ENCODE results near the gene MNDA.

- TF ChIP-seq, protein P1, sequence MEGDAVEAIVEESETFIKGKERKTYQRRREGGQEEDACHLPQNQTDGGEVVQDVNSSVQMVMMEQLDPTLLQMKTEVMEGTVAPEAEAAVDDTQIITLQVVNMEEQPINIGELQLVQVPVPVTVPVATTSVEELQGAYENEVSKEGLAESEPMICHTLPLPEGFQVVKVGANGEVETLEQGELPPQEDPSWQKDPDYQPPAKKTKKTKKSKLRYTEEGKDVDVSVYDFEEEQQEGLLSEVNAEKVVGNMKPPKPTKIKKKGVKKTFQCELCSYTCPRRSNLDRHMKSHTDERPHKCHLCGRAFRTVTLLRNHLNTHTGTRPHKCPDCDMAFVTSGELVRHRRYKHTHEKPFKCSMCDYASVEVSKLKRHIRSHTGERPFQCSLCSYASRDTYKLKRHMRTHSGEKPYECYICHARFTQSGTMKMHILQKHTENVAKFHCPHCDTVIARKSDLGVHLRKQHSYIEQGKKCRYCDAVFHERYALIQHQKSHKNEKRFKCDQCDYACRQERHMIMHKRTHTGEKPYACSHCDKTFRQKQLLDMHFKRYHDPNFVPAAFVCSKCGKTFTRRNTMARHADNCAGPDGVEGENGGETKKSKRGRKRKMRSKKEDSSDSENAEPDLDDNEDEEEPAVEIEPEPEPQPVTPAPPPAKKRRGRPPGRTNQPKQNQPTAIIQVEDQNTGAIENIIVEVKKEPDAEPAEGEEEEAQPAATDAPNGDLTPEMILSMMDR (conservative IDR thresholded peaks at IDR 0.05; ENCODE audit: low read depth, low read length): no peak
- no peak for TF ChIP-seq EZH2 (IDR thresholded peaks at IDR 0.05; ENCODE audit: borderline replicate concordance, low read depth, low read length, poor library complexity, severe bottlenecking)
Measured at GRCh38 chr1:158830904-158831507, at the start of gene MNDA.

Data from A673 (cell line).